Limb (tissue), 2 donors: ENCODE data around the gene TTYH2.

ENCODE experiments used
- DNase-seq, 2 donors: peaks; one replicate each; pipeline ENCODE4 v3.0.0-alpha.2; 2016; ENCODE audit errors: extremely low spot score in 2 of 2

TTYH2 gene

DNA sequence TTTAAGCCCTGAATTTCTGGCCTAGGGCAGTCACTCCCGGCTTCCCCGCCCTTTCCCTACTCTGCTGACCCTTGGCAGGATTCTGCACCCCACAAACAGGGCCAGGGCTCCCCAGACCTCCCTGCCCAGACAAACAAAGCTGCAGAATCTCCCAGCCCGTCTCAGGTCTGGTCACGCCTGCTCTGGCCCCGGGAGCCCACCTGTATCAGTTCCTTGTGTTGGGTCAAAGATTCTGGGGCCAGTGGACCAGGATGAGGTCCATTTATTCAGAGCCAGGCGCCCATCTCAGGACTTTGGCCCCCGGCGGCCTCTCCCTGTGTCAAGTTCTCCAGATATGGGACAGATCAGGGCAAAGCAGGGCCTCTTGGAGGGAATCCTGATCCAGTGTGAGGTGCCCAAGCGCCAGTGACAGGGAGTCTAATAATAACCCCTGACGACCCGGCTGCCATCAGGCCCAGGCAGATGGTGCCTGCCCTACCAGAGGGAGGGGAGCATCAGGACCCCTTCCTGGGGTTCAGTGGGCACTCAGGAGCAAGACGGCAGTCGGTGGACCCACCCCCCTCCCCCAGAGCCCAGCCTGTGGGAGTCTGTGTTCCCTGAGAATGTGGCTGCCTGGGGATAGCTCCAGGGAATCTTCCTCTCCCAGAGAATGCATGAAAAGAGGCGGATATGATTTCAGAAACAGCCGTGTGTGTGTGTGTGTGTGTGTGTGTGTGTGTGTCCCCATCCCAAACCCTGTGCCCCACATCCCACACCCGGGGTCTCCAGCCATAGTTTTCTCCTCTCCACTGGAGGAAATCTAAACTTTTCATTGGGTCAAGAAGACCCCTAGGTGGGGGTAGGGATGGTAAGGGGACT lies 1.3 kb downstream of the TTYH2 start:
- DNase-seq: no peak

DNA sequence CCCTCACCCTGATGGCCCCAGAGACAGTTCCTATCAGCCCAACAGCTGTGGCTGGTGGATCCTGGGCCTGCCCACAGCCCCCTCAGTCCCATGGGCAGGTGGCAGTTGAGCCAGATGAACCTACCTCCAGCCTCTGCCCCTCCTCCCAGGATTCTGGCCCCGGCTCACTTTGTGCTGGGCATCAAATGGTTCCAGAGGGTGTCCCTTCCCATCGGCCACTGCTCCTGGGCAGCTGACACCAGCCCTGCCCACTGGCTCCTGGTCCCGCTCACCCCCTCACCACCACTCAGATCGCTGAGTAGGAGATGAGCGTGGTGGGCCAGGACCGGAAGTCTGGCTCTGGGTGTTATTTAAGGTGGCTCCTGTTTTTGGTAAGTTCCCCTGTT lies 2.0 kb downstream of the TTYH2 start:
- no peak for DNase-seq

DNA sequence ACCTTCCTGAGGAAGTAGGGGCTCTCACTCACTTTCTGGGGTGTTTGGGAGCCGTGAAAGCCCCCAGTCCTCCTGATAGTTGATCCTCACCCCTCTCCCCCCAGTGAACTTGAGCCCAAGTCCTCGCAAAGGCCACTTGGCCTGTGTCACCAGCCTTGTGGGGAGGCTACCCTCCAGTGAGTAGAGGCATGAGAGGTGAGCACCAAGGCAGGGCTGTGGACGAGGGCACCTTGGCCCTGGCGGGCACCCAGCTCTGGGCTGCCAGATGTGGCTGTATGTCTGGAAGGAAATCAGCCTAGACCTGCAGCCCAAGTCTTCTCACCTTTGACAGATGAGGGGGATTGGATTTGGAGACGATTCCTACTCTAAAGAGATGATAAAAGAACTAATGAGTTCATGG lies 3.1 kb downstream of the TTYH2 start:
- DNase-seq: no peak

DNA sequence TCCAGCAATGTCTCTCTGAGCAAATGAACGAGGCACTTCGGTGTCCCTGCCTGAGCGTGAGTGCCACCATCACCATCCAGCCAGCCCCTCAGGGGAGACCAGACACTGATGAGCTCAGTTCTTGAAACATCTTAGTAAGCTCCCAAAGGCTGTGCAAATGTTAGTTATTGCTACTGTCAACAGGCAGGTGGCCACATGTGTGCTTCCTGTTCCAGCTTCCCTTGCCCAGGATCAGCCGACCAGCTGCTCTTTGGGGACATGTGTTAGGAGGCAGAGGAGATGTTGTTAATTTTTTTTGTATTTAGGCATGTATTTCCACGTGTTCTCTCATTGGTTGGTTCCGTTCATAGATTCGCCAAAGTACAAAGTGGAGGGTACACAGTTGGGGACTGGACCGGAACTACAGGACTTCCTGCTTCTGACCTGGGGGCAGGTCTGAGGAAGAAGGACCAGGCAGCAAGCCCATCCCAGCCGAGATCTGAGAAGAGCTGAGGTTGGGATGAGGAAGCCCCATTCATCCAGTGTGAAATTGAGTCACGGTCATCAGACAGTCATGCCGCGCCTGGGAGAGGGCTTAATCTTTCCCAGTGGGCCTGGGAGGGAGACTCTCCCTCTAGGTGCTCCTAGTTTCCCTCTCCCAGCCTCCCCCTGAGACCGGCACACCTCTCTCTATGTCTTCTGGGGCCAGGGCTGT lies 3.8 kb downstream of the TTYH2 start:
- no peak for DNase-seq

DNA sequence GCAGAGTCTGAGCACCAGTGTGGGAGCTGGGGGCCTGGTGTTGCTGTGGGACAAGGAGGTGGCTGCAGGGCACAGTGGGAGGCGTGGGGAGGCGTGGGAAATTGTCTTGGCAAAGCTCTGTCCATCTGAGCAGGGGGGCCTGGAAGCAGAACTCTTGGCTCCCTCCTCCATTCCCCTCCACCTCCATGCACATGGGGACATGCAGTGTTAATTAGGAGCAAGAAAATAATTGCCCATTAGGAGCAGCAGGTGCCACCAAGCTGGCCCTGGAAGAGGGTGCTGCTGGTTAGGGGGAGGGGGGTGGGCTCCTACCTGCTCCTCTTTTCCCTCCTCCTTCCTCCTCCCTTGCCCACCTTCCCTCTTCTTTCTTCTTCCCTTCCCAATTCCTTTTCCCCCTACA lies 4.5 kb downstream of the TTYH2 start:
- no peak for DNase-seq

DNA sequence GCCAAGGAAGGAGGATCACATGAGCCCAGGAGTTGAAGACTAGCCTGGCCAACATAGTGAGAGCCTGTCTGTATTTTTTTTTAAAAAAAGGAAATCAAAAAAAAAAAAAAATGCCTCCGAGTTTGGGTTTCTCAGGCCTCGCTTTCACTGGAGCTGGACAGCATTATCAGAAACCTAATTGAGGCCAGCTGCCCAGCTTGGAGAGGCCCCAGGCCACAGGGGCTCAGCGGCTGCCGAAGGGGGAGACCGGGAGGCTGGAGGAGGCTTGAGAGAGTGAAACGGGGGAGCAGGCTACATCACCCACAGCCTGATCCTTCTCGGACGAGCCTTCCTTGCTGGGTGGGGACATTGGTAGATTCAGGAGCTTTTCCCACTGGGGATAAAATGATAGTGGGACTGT lies 5.1 kb downstream of the TTYH2 start:
- DNase-seq: no peak

DNA sequence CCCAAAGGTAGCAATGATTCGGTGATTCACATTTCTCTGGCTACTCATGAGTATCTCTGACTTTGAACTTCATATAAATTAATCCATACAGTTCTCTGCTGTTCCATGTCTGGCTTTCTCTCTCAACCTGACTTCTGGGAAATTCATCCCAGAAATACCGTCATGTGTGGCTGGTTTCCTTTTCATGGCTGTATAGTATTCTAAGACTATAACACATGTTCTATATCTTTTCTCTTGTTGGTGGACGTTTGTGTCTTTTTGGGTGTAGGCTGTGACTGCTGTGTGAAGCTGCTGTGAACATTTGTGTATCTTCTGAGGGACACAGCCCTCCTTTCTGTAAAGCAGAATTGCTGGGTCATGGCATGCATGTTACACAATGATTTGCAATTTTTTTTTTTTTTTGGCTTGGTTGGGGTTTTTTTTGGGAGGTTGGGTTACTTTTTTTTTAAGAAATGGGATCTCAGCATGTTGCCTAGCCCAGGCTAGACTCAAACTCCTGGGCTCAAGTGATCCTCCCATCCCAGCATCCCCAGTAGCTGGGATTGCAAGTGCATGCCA lies 6.3 kb downstream of the TTYH2 start:
- no peak for DNase-seq

DNA sequence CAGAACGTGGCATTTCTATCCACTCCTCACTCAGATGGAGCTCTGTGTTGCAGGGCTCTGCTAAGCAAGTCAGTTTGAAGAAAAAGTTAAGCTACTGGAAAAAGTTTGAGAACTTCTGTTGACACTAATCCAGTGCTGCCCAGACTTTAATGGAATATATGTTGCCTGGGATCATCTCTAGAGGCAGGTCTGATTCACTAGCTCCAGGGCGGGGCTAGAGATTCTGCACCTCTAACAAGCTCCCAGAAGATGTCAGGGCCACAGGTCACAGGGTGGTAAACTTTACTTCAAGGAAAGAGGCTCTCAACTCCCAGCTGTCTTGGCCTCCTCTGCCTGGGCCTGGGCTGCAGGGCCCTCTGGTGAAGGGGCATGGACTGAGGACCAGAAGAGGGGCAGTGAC lies 6.8 kb downstream of the TTYH2 start:
- no peak for DNase-seq

DNA sequence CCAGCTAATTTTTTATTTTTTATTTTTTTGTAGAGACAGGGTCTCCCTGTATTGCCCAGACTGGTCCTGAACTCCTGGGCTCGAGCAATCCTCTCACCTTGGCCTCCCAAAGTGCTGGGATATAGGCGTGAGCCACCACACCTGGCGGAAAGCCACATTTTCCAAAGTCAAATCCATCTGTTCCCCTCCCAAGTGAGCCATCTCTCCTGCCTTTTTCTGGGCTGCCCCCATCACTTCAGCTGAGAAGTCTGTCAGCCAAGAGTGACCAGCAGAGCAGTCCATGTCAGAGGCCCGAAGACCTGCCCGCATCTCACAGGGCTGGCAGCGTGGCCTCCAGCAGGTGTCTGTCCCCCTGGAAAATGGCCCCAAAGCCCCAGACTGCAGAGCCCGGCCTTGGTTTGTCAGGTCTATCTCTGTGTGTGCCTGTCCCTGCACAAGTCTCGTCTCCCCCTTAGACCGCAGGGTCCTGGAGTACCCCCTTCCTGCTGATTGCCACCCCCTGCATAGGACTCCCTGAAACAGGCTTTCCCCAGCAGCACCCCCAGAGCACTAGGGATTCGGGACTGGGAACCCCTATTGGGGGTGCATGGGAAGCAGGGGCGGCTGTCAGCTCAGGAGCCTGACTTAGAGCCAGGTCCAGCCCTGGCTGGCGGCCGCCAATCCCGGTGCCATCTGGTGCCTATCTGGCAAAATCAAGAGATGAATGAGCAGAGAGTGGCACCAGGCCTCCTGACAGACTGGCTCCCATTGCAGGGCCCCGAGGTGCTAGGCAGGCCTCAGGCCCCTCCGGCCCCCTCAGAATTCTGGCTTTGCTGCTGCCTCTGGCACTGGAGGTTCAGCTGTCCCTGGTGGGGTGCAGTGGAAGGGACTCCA lies 7.8 kb downstream of the TTYH2 start:
- DNase-seq: no peak

DNA sequence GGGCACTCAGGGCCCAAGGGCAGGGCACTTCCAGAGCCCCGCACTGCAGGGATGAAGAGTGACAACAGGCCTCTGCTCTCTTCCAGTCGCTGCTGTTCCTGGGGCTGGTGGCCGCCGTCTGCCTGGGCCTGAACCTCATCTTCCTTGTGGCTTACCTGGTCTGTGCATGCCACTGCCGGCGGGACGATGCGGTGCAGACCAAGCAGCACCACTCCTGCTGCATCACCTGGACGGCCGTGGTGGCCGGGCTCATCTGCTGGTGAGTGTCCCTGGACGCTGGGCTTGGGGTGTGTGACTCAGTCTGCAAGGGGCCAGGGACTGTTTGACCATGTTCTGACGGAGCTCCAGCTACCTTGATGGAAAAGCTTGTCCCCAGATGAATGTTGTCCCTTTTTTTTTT lies 9.0 kb downstream of the TTYH2 start:
- no peak for DNase-seq

DNA sequence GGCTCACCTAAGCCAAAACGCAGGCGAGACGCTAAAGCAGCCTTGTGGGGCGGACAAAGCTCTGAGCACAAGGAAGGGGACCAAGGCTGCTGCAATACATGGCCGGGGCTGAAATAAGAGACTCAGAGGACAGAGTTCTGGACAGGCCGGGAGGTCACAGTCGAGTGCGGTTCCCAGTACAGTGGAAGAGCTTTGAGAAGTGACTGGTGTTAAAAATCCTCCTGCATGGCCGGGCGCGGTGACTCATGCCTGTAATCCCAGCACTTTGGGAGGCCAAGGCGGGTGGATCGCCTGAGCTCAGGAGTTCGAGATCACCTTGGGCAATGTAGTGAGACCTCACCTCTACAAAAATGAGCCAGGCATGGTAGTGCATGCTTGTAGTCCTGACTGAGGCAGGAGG lies 10.5 kb downstream of the TTYH2 start:
- no peak for DNase-seq

DNA sequence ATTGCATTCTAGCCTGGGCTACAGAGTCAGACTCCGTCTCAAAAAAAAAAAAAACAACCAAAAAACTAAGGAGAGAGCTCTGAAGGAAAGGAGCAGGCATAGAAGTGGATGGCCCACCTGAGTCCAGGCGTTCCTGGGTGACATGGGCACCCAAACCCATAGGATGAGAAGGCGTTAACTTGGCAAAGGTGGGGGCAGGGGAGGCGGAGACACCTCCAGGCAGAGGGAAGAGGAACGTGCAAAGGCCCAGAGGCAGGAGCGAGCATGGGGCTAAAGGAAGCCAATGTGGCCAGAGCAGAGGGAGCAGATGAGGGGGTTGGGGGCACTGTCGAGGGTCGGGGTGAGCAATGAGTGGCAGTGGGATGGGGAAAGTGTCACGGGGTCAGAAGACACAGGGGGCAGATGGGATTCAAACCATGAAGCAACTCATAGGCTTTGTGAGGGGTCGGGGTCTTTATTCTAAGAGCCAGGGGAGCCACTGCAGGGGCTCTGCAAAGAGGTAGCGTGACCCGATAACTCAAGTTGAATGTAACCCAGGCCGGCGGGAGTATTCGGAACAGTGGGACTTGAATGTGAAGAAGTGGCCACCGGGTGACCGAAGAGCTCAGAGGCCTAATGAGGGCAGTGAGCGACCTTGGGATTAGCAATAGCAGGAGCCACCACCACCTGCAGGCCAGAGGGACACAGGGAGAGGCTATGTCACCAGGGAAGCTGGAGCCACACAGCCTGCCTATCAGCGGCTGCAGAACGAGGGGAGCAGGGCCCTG lies 11.8 kb downstream of the TTYH2 start:
- no peak for DNase-seq

DNA sequence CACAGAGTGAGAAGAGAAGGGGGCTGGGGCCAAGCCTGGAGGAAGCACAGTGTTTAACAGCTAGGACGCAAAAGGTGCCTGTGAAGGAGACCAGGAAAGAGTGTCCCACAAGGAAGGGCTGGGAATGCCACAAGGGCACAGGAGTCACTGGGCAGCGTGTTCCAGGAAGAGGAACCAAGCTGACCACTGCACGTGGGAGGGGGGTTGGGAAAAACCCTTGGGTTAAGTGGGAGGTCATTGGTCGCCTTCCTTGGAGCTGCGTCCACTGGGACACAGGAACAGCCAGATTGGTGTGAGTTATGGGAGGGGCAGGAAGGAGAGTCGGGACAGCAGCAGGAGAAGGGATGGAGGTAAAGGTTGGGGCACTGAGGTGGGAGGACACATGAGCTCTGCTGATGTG lies 12.9 kb downstream of the TTYH2 start:
- DNase-seq: no peak

DNA sequence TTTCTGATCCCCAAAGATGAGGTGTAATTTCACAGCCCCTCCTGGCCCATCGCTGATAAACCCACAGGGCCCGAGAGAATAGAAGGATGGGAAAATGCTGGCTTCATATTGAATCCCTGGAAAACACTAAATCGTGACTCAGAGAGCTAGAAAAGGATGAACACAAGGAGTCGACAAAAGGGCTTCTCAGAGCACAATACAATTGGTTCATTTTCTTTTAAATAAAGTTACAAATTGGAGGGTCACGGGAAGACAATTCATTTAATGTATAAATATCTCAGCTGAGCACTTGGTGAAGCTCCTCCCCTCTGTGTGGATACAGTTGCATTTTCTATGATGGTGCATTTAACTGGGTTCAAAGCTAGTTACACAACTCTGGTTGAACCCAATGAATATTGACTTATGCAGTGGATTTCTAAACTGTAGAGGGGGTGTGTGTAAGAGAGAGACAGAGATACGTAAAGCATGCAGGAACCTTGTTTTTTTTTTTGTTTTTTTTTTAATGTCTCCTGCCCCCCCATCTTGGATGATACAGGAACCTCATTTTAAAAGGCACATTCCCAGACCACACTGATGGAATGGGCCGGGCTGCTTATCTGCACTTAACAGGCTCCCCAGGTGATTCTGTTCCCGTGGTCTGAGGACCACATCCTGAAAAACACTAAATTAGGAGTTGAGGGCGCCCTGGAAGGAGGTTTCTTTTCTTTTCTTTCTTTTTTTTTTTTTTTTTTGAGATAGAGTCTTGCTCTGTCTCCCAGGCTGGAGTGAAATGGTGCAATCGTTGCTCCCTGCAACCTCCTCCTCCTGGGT lies 14.1 kb downstream of the TTYH2 start:
- DNase-seq: no peak

DNA sequence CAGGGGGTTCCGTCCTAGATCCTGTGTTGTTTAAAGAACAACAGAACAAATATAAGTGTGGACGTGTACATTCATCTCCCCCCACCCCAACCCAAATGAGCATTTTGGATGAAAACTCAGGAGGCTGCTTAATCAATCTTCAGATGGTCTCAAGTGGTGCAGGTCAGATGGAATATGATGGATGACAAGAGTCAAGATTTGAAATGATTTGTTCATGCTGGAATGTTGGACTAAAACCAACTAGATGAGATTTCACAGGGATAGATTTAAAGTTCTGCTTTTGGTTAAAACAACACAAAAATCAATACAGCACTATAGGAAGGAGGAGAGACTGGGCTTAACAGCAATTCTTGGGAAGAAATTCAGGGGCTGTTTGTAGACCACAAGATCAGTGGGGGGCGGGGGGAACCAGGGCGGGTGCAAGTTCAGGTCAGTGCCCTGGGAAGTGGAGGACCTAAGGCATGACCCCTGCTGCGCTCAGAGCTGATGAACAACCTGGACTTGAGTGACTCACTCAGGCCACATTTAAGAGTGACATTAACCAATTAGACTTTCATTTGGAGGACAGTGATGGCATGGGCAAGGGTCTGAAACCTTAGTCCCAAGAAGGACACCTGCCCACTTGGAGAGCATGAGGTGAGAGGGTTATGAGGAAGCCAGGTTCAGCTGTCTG lies 15.1 kb downstream of the TTYH2 start:
- DNase-seq: no peak

DNA sequence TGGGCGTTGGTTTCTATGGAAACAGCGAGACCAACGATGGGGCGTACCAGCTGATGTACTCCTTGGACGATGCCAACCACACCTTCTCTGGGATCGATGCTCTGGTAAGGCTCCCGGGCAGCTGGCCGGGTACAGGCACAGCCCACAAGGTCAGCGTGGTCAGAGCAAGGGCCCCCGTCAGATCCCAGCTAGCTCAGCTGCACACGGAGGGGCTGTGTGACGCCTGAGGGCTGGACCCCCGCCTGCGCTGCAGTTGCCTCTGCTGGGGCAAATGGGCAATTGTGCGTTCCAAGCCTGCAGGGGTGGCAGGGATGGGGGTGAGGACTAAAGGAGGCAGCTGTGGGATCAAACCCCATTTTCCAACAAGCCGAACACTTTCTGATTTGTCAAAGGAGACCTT lies 17.5 kb downstream of the TTYH2 start:
- no peak for DNase-seq

DNA sequence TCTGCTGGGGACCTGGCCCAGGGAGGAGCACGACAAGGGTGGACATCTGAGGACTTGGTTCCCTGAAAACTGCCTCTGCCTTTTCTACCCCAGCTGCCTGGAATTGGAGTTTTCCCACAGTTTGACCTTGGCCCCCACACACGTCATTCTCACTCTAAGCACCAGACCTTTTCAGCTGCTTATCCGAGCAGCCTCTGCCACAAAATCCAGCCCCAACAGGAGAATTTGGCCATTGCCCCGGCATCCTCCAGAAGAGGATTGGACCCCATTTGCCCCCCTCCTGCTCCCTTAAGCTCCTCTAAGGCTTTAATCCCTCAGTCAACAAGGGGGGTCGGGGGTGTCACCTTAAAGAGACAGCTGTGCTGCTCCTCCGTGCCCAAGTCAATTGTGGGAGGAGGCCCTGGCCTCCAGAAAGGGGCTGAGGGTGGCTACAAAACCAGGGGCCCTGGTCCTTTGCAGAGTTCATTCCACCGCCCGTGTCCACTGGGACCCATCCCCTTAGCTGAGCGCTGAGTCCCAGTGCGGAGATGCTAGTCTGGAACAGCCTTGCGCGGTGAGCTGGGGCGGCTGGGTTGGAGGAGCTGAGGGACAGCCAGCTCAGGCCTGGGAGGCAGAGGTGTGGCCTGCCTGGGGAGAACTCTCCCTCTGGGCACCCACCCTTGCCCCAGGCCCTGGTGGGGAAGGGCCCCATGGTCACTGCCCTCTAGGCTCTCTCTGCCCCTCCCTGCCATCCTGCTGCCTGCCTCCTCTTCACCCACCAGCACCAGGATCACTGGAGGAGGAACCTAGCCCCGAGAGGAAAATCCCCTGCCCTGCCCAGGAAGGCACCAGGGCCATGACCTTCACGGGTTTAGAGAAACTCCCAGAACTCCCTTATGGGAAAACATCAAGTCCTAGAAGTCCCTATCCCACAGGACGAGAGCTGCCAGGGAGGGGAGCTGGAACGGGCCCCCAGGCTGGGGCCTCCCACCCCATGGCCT lies 18.8 kb downstream of the TTYH2 start:
- DNase-seq: no peak

DNA sequence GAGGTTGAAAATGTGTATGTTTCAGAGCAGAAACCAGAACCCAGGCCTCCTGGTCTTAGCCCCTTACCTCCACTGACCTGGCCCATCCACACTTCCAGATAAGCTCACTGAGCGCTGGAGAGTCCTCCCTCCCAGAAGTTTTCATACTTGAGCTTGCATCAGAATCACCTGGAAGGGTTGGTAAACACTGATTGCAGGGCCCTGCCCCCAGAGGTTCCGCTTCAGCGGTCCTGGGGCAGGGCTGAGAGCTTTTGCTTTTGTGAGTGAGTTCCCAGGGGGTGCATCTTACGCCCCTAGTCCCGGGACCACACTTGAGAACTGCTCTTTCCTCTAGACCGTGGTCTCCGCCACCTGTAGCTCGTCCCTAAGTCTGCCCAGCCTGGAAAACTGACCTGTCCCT lies 20.6 kb downstream of the TTYH2 start:
- DNase-seq: no peak

DNA sequence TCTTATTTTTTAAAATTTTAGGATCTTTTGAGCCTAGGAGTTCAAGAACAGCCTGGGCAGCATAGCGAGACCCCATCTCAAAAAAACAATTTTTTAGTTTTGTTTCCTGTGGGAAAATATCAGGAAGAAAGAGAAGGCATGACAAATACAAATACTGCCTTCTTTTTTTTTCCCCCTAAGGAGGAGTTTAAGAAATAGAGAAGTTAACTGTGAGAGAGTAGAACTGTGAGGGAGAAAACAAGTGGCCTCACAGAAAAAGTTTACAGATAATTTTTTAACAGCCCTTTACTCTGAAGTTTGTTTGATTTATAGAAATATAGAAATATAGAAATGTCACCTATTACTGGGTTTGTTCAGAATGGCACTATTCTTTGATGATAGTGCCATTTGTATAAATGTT lies 21.1 kb downstream of the TTYH2 start:
- DNase-seq: no peak
